Thymus (tissue), 11 donors: ENCODE results near the gene UPF3A. TPM values are rescaled to one million over a fixed set of nuclear protein-coding genes. Genes with fewer than 3 reads are reported as not detected.
"Not testable (repeated sequence)": the region's sequence is repeated elsewhere in the genome, so short reads cannot be mapped to it uniquely, and the experiment has no call there.

ENCODE experiments used
- DNase-seq, 9 donors: peaks; one replicate each; pipeline ENCODE4 v3.0.0-alpha.2; 2013; ENCODE audit warnings: low spot score in 9 of 9, low read depth in 6 of 9, missing footprints in 1 of 9
- H3K27ac ChIP-seq, 2 donors: one replicate each; pipeline ENCODE4 v1.5.1; 2013; ENCODE audit warnings: control low read depth in 1 of 2, low read depth in 1 of 2, low read length in 1 of 2, mild to moderate bottlenecking in 1 of 2, moderate library complexity in 1 of 2
- H3K27me3 ChIP-seq, 2 donors: one replicate each; pipeline ENCODE4 v1.5.1; 2013; ENCODE audit warnings: low read length in 1 of 2; ENCODE audit not compliant: control insufficient read depth in 2 of 2, insufficient read depth in 1 of 2
- H3K36me3 ChIP-seq, 2 donors: one replicate each; pipeline ENCODE4 v1.5.1; 2013; ENCODE audit warnings: low read length in 1 of 2, mild to moderate bottlenecking in 1 of 2, moderate library complexity in 1 of 2; ENCODE audit not compliant: control insufficient read depth in 2 of 2, insufficient read depth in 2 of 2
- H3K4me1 ChIP-seq, 2 donors: one replicate each; pipeline ENCODE4 v1.5.1; 2013; ENCODE audit warnings: low read length in 2 of 2; ENCODE audit not compliant: control insufficient read depth in 2 of 2, insufficient read depth in 2 of 2
- H3K4me3 ChIP-seq, 2 donors: one replicate each; pipeline ENCODE4 v1.5.1; 2013; ENCODE audit warnings: low read length in 2 of 2, control low read depth in 1 of 2, mild to moderate bottlenecking in 1 of 2
- H3K9me3 ChIP-seq, 2 donors: one replicate each; pipeline ENCODE4 v1.5.1; 2013; ENCODE audit warnings: low read length in 1 of 2, mild to moderate bottlenecking in 1 of 2; ENCODE audit not compliant: control insufficient read depth in 2 of 2, insufficient read depth in 1 of 2
- WGBS: extraction: QIAGEN DNeasy Blood & Tissue Kit; methylation state at CpG from one replicate; pipeline ENCODE4 v1.1.7; 2013; 5-methylcytosine and 5-hydroxymethylcytosine counted together
- polyA plus RNA-seq: library from polyadenylated mRNA; stranded (reverse); fragments of 200-250 nt; gene quantifications from one replicate; pipeline ENCODE4 v1.2.3, GENCODE V29; 2013
- total RNA-seq: library from RNA; stranded (reverse); fragments of 120-200 nt; gene quantifications from one replicate; pipeline ENCODE4 v1.2.4, GENCODE V29; 2013
- donor health status: healthy.

Gene UPF3A
- total and polyA plus RNA-seq, 2 donors: 28.2 to 81.0 TPM

GRCh38 chr13:114352763-114353162, 71.4 kb downstream of the UPF3A start:
- H3K27ac ChIP-seq, H3K4me1 ChIP-seq, H3K36me3 ChIP-seq, H3K4me3 ChIP-seq, H3K27me3 ChIP-seq: not testable (repeated sequence)
- H3K9me3 ChIP-seq: peaks cover 1 to 10% of the 10 kb centered on the region in 2 donors
- DNase-seq: peak in 1 of 9 donors; percentile 12
- WGBS: 81% methylated on average over 34 of the region's 34 CpGs

- peaks cover 1 to 10% of the 10 kb centered on the region in 2 donors for H3K9me3 ChIP-seq
- not testable (repeated sequence) for H3K36me3 ChIP-seq, DNase-seq, H3K4me1 ChIP-seq, H3K27ac ChIP-seq, H3K27me3 ChIP-seq, H3K4me3 ChIP-seq
- WGBS: 86% methylated on average over 38 of the region's 38 CpGs
These were observed 72.0 kb downstream of the UPF3A start for GRCh38 chr13:114353382-114353781.

Other genes starting within 250 kb of the UPF3A start
- 25.1 TPM for gene RASA3, start 149.0 kb upstream of the UPF3A start, total RNA-seq
- 23.8 TPM for gene RASA3, start 149.0 kb upstream of the UPF3A start, polyA plus RNA-seq
- gene CFAP97D2, start 102.3 kb upstream of the UPF3A start, total RNA-seq: 0.66 TPM
- gene CFAP97D2, start 102.3 kb upstream of the UPF3A start, polyA plus RNA-seq: 0.34 TPM
- 45.5 TPM for gene CDC16, start 46.7 kb upstream of the UPF3A start, total RNA-seq
- gene CDC16, start 46.7 kb upstream of the UPF3A start, polyA plus RNA-seq: 125 TPM
- 5.7 TPM for gene CHAMP1, start 32.9 kb downstream of the UPF3A start, total RNA-seq
- 8.7 TPM for gene CHAMP1, start 32.9 kb downstream of the UPF3A start, polyA plus RNA-seq